GM19468 (cell line): ENCODE measurements around the gene NIN.

Source experiments
- ATAC-seq: cut with Tn5 transposase; IDR thresholded peaks from one replicate; pipeline ENCODE4 v1.9.1; 2021; ENCODE audit warnings: mild to moderate bottlenecking, moderate library complexity, moderate number of reproducible peaks; ENCODE audit not compliant: unreplicated experiment; ENCODE audit errors: extremely low read depth

Gene NIN

GRCh38 chr14:50670866-50671256 is 160.1 kb downstream of the NIN start:
- ATAC-seq, result no peak

- no peak for ATAC-seq
Measured at GRCh38 chr14:50670196-50670865, 160.6 kb downstream of the NIN start.
